OCI-M2 (cell line): ENCODE results near the gene MAD1L1.

Experiments
- DNase-seq: peaks from one replicate; lab custom pipeline; 2025; ENCODE audit not compliant: unreplicated experiment; lab: John Stamatoyannopoulos, UW

Gene MAD1L1

GRCh38 chr7:2201686-2202360, 30.9 kb downstream of the MAD1L1 start:
- no peak for DNase-seq

GRCh38 chr7:2201128-2201527, 31.6 kb downstream of the MAD1L1 start:
- DNase-seq, result no peak

- no peak for DNase-seq
These were observed 32.2 kb downstream of the MAD1L1 start for GRCh38 chr7:2200584-2200980.

GRCh38 chr7:2199956-2200583, 32.7 kb downstream of the MAD1L1 start:
- DNase-seq, result no peak

GRCh38 chr7:2199528-2199927, 33.2 kb downstream of the MAD1L1 start:
- DNase-seq, result no peak

DNA sequence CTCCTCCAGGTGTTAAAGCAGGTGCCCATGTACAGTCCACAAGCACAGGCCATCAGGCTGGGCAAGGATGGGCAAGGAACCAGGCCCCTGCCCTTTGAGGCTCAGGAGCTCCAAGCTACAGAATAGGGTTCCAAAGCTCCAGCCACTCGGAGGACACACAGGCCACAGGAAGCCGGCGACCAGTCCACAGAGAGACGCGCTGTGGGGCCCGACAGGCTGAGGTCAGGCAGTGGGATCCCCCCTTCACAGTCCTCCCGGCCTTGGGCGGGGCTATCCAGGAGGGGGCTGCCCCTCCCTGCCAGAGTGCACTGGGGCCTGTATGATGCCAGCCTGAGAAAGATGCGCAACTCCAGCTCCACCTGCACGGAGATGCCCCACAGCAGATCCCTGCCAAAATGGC, 34.0 kb downstream of the MAD1L1 start:
- DNase-seq, result no peak

GRCh38 chr7:2198206-2198605, 34.5 kb downstream of the MAD1L1 start:
- no peak for DNase-seq

DNA sequence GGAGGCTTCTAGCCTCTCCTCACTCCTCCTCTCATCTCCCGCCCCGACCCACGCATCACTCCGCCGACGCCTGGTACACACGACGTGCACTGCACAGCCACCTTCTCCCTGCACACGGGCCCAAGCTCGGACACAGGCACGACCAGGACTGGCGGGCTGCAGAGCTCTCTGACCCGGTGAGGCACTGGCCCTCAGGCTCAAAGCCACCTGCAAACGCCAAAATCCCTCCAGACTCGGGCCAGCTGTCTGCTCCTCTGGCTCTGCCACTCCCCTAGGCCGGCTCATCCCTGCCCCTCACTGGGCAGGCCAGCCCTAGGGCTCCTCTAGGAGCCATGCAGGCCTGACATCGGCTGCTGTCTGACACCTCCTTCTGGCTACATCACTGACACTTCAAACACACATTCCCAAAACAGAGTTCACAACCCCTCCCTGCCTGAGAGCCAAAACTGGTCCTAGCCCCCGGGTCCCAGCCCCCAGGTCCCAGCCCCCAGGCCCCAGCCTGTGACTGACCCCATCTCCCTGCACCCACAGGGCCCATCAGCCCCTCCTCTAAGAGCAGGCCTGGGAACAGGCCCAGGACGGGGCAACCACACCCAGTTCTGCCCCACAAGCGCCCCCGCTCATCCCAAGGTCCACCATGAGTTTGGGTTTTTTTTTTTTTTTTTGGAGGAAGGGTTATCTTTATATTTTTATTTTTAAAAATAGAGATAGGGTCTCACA, 35.1 kb downstream of the MAD1L1 start:
- DNase-seq, result no peak

GRCh38 chr7:2196381-2197378, 36.1 kb downstream of the MAD1L1 start:
- no peak for DNase-seq

DNA sequence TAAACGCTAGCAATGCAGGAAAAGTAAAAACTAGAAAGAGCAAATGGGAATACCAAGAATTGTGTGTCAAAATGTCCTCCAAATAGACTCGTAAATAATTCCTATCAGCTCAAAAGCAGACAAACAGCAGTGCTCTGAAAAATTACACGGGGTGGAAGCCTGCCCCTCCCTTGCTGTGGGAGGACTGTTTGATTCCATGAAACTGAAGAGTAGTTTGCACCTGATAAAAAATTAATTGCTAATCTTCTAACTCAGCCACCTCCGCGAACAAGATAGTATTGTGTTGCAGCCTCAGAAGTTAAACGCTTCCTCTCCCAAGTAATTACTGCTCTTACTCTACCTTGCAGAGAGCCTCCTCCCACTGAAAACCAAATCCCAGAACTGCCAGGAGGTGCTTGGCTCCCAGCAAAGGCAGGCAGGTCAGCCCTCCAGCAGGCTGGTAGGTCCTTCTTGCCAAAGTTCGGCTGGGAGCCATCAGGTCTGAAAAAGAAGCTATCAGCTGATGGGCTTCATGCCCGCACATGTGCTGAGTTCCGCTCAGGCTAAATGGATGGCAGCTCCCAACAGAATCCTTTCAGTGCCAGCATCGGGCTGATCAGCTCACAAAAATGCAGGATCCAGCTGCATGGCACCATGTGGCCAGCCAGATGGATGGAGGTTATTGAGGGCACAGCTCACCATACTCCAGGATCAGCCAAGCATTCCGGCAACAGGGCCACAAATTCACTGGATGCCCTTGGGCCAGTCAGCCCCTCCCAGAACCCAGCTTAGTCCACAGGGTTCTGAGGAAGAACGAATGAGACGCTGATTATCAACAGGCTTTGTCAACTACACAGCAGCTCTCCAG, 37.1 kb downstream of the MAD1L1 start:
- DNase-seq, result no peak

GRCh38 chr7:2193575-2194305, 39.0 kb downstream of the MAD1L1 start:
- DNase-seq, result no peak

- DNase-seq, result no peak
These were observed 39.8 kb downstream of the MAD1L1 start for GRCh38 chr7:2192831-2193534.

GRCh38 chr7:2191016-2191415, 41.7 kb downstream of the MAD1L1 start:
- DNase-seq, result no peak

DNA sequence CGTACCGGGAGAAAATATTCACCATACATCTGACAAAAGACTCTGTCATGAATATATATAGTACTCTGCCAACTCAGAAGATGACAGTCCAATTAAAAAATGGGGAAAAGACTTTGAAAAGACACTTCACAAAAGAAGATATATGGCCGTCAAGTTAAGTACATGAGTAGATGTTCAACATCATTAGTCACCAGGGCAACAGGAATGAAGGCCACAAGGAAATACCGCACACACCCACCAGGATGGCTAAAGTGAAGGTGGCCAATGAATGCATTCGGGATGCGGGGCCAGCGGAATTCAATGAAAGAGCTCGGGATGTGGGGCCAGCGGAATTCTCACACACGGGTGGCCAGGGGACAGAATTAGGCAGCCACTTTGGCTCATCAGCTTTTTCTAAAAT, 42.2 kb downstream of the MAD1L1 start:
- DNase-seq, result no peak

DNA sequence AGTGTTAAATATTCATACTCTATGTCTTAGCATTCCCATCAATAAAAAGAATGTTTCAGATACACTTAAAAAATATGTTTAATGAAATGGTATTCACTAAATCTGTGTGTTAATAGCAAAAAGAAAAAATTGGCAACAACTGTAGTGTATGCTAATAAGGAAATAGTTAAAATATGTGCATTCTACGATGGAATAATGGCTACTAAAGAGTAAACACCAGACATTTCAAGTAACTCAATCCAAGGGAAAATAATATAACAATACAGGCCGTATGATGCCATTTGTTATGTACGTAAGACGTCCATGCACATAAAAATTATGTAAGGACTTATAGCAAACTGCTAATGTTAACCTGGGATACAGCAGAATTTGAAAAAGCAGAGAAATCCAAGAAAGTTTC, 46.6 kb downstream of the MAD1L1 start:
- DNase-seq, result no peak

GRCh38 chr7:2185715-2186114, 47.0 kb downstream of the MAD1L1 start:
- no peak for DNase-seq

- DNase-seq, result no peak
These were observed 50.3 kb downstream of the MAD1L1 start for GRCh38 chr7:2182461-2182860.

DNA sequence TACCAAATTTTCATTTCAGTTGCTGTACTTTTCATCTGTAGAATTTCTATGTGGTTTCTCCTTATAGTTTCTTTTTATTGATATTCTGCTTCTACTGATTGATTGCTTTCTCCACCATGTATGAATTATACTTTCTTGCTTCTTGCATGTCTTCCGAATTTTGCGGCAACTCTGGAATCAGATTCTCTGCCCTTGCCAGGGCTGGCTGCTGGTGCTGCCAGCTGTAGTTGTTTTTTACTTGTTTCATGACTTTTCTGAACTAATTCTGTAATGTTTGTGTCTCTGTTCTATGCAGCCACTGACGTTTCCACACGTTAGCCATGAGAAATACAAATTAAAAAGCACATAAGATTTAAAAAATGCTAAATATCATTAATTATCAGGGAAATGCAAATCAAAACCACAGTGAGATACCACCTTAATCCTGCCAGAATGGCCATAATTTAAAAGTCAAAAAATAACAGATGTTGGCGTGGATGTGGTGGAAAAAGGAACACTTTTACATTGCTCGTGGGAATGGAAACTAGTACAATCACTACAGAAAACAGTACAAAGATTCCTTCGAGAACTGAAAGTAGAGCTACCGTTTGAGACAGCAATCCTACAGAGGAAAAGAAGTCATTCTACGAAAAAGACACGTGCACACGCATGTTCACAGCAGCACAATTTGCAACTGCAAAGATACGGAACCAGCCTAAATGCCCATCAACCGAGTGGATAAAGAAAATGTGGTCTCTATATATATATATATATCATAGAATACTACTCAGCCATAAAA, 51.5 kb downstream of the MAD1L1 start:
- DNase-seq, result no peak
